GM12874 (cell line): Measurements from ENCODE around the gene AOPEP.

Experiments
- TF ChIP-seq, protein P1 (sequence below): IDR thresholded peaks from 2 replicates; pipeline ENCODE4 v1.5.1; 2011; ENCODE audit warnings: low read depth, mild to moderate bottlenecking, control low read depth, low read length, moderate library complexity; ENCODE audit not compliant: insufficient read depth

The AOPEP gene

DNA sequence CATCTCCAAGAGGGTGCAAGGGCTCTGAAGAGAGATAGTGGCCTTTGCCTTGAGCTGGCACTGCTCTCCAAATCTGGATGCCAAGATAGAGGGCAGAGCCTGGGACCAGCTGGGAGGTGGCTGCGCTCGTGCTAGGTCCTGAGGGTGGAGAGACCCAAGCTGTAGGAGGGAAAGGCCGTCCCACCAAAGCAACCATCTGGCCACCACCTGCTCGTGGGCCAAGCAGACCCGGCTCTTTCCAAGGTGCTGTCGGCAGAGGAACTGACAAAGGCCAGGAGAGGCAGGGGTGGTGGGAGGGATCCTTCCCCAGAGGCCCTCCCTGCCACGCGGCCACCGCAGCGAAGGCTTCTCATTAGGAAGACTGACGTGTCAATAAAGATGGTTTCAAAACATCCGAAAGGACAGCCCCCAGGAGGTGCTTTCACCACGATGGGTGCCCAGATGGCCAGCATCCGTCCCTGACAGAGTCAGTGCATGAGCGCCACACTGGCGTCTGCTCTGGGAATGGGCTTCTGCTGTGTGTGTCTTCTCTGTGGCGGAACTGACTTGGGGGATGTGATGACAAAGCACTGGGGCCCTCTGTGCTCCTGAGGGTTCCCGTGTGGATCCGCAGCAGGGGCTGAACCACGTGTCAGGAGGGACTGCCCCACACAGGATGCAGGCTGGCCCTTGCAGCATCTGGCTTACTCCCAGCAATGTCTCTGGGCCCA is 377.5 kb downstream of the AOPEP start:
- TF ChIP-seq, protein P1, sequence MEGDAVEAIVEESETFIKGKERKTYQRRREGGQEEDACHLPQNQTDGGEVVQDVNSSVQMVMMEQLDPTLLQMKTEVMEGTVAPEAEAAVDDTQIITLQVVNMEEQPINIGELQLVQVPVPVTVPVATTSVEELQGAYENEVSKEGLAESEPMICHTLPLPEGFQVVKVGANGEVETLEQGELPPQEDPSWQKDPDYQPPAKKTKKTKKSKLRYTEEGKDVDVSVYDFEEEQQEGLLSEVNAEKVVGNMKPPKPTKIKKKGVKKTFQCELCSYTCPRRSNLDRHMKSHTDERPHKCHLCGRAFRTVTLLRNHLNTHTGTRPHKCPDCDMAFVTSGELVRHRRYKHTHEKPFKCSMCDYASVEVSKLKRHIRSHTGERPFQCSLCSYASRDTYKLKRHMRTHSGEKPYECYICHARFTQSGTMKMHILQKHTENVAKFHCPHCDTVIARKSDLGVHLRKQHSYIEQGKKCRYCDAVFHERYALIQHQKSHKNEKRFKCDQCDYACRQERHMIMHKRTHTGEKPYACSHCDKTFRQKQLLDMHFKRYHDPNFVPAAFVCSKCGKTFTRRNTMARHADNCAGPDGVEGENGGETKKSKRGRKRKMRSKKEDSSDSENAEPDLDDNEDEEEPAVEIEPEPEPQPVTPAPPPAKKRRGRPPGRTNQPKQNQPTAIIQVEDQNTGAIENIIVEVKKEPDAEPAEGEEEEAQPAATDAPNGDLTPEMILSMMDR, result no peak

DNA sequence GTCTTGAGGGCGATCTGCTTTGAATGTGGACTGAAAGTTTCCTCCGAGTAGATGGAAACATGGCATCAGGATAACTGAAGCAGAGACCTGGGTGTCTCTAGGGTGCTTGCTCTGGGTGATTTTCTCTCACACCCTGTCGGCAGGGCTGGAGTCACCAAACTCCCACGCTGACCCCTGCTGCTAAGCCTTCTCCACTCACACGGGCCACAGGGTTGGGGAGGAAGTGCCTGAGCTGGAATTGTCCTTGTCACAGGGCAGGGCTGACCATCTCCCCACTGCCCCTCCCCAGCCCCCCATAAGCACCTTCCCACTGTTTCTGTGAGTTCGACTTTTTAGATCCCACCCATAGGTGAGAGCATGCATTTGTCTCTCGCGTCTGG is 378.1 kb downstream of the AOPEP start:
- TF ChIP-seq, protein P1, result no peak

DNA sequence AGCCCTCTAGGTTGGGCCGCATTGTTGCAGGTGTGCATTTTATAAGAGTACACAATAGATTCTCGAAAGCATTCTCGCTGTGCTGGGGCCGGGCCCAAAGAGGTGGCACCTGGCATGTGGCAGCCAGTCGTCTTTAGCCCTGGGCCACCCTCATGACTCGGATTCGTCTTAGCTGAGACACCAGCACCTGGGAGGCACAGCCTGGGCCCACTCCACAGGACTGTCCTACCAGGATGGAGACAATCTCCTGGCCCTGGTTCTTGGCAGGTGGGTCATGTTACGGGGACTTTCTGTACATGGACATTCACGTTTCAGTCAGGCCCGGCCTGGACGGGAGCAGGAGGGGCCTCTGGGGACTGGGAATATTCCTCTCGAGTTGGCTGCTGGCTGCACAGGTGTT is 378.5 kb downstream of the AOPEP start:
- TF ChIP-seq, protein P1, result no peak

DNA sequence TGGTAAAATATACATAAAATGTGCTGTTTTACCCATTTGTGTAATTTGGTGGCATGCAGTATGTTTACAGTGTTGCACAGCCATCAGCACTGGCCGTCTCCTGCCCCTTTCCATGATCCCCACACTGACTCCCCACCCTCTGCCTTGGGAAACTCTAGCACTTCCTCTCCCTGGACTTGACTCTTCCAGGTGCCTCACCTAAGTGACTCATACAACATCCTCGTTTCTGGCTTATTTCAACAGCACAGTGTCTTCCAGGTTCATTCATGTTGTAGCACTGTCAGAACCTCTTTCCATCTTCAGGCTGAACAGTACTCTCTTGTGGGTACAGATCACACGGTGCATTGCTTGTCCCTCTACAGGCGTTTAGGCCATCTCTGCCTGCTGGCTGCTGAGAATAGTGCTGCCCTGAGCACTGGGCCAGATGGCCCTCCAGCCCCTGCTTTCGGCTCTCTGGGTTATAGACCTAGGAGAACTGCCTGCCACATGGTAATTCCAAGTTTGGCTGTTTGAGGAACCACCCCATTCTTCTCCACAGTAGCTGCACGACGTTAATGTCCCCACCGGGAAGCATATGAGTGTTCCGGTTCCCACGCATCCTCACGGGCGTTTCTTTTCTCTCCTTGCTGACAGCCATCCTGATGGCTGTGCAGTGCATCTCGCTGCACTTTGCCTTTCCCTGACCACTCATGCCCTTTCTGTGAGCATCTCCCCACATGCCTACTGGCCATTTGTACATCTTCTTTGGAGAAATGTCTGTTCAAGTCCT is 379.2 kb downstream of the AOPEP start:
- TF ChIP-seq, protein P1, result no peak

DNA sequence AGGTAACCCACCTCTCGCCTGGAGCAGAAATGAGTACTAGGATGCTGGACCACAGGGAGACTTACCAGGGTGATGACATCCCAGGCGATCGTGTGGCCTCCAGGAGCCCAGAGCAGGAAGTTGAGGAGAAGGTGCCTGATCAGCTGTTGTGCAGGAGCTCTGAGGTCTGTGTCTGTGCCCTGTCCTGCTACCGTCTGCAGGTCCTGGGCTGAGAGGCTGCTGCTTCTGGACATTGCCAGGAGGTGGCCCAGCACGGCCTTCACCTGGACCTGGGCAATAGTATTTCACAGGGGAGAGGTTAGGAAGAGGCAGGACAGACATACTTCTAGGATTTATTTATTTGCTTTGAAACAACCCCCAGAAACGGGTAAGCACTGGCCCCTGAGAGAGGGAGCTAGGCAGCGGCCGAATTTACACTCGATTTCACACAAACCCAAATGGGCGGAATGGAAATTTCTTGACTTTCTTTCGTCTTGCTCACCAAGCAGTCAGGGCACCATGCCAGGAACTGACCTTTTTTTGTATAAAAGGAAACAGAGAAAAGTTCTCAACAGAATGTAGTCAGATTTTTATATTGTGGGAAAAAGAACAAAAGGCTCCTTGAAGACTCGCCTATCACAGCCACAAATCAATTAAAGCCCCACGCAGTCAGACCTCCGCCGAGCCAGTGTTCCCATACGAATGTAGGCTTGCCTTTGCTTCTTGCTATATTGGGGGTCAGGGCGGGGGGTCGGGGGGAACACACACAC is 380.7 kb downstream of the AOPEP start:
- TF ChIP-seq, protein P1, result no peak

DNA sequence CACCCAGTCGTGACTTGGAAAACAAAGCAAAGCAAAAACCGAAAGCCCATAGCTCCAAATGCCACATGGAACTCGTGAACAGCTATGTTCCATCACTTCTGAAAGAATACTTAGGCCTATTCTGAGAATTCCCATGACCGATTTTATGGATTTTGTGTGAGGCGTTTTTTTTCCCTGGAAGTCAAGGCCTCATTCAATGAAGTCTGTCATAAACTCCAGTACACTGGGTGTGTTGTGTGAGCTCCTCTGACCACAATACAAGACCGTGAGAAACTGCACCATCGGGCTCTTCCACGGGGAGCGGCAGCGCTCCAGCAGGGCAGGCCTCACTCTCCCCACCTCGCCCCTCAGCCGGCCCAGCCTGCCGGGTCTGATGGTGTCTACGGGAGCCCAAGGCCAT is 381.5 kb downstream of the AOPEP start:
- TF ChIP-seq, protein P1, result no peak

DNA sequence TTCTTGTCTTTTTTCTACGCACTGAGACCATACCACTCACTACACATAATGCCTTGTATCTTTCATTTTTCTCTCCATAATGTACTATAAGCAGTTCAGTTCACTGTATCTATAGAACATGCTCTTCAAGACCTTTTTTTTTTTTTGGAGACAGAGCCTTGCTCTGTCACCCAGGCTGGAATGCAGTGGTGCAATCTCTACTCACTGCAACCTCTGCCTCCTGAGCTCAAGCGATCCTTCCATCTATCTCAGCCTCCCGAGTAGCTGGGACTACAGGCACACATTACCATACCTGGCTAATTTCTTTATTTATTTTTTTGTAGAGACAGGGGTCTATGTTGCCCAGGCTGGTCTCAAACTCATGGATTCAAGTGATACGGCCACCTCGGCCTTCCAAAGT is 382.3 kb downstream of the AOPEP start:
- TF ChIP-seq, protein P1, result no peak
